Measurements from ENCODE around the gene BAIAP2L1.

Gene BAIAP2L1

GRCh38 chr7:98346515-98347069 lies 54.3 kb downstream of the BAIAP2L1 start (continued):
- TF ChIP-seq HIC1 (tag by site-specific recombination; IDR thresholded peaks at IDR 0.05) (no peak), ZNF473 (tag by site-specific recombination; IDR thresholded peaks at IDR 0.05) (no peak), ZNF155 (tag by site-specific recombination; IDR thresholded peaks at IDR 0.05) (no peak), MYNN (tag by site-specific recombination; IDR thresholded peaks at IDR 0.05; ENCODE audit: borderline replicate concordance) (no peak), ZNF664 (tag by site-specific recombination; IDR thresholded peaks at IDR 0.05) (no peak), ZNF544 (tag by site-specific recombination; IDR thresholded peaks at IDR 0.05) (no peak), ZSCAN5A (tag by site-specific recombination; IDR thresholded peaks at IDR 0.05) (no peak), PRDM2 (tag by site-specific recombination; IDR thresholded peaks at IDR 0.05; ENCODE audit: borderline replicate concordance) (no peak), ZNF174 (tag by site-specific recombination; IDR thresholded peaks at IDR 0.05) (no peak), ZNF169 (tag by site-specific recombination; IDR thresholded peaks at IDR 0.05) (no peak)

- CTCF ChIA-PET: interaction anchor here (0.7 kb wide), 2 partner anchors 18 to 35 kb away, joined by 3 to 4 read pairs; no protein-coding TSS in a partner anchor
- POLR2A ChIA-PET: no interaction called here
Observed at GRCh38 chr7:98341106-98341505, 59.8 kb downstream of the BAIAP2L1 start.

More at GRCh38 chr7:98341106-98341505, 59.8 kb downstream of the BAIAP2L1 start:
- peaks cover 0 to 5% of the 10 kb centered on the region in 2 experiments; a peak in 2 of 3 replicates for H3K36me3 ChIP-seq (ENCODE audit: control insufficient read depth in 2 of 2, insufficient read depth in 1 of 2, low read length in 2 of 2)
- H3K27ac ChIP-seq (ENCODE audit: extremely low read depth, low read depth, low read length): no peak overlapping the region
- no peaks in the 10 kb centered on the region for H3K4me1 ChIP-seq (ENCODE audit: control insufficient read depth, insufficient read depth, low read length)
- H3K4me3 ChIP-seq (ENCODE audit: low read depth, low read length): no peak overlapping the region
- TF ChIP-seq AEBP2 (tag by site-specific recombination; IDR thresholded peaks at IDR 0.05; ENCODE audit: borderline replicate concordance) (no peak), ZSCAN5A (tag by site-specific recombination; IDR thresholded peaks at IDR 0.05) (no peak), ZNF366 (tag by site-specific recombination; conservative IDR thresholded peaks at IDR 0.05) (no peak), ZNF645 (tag by site-specific recombination; IDR thresholded peaks at IDR 0.05) (no peak), BCL6B (tag by site-specific recombination; IDR thresholded peaks at IDR 0.05) (no peak), ZNF544 (tag by site-specific recombination; IDR thresholded peaks at IDR 0.05) (no peak)
- H3K9me3 ChIP-seq (ENCODE audit: control insufficient read depth, insufficient read depth, low read depth, low read length): no peaks in the 10 kb centered on the region
